ENCODE measurements around the gene ANKS1B.

- no peak for TF ChIP-seq CTCF (IDR thresholded peaks at IDR 0.05 in 2 of 3, conservative IDR thresholded peaks at IDR 0.05 in 1 of 3; ENCODE audit: borderline replicate concordance in 1 of 3, insufficient read depth in 1 of 3, low read depth in 2 of 3, low read length in 2 of 3)
- no peak for TF ChIP-seq CEBPB (IDR thresholded peaks at IDR 0.05; ENCODE audit: low read depth)
- TF ChIP-seq POLR2AphosphoS5 (IDR thresholded peaks at IDR 0.05; ENCODE audit: low read depth, low read length): no peak
- TF ChIP-seq POLR2A (IDR thresholded peaks at IDR 0.05; ENCODE audit: borderline replicate concordance, extremely low read depth, insufficient read depth, insufficient read length): no peak
- TF ChIP-seq REST (IDR thresholded peaks at IDR 0.05; ENCODE audit: low read depth): no peak
- TF ChIP-seq EZH2phosphoT487 (IDR thresholded peaks at IDR 0.05; ENCODE audit: borderline replicate concordance): no peak
- no peak for TF ChIP-seq FOSL1 (IDR thresholded peaks at IDR 0.05; ENCODE audit: low read depth)
- TF ChIP-seq EZH2 (IDR thresholded peaks at IDR 0.05): no peak
- TF ChIP-seq TCF7L2 (IDR thresholded peaks at IDR 0.05; ENCODE audit: borderline replicate concordance, extremely low read depth, insufficient read depth, insufficient read length): no peak
- TF ChIP-seq RAD21 (IDR thresholded peaks at IDR 0.05; ENCODE audit: low read depth): no peak
- no peak for TF ChIP-seq ZNF274 (IDR thresholded peaks at IDR 0.05; ENCODE audit: low read depth, low read length)
- no peak for TF ChIP-seq MAX (IDR thresholded peaks at IDR 0.05)
- TF ChIP-seq YY1 (IDR thresholded peaks at IDR 0.05; ENCODE audit: extremely low read depth, insufficient replicate concordance, low read depth, low read length): no peak
Observed at GRCh38 chr12:99768758-99769157, 216.0 kb downstream of the ANKS1B start.

Measured in HCT116 (cell line).